B cell (primary cell): ENCODE measurements around the gene PPP3CA. TPM values are rescaled to one million over a fixed set of nuclear protein-coding genes. Genes with fewer than 3 reads are reported as not detected.

Source experiments
- ATAC-seq: fragments of 200-7000 bp; cut with Tn5 transposase; one replicate; pipeline ENCODE4 v1.10.0; 2021; ENCODE audit warnings: low read depth, mild to moderate bottlenecking, moderate number of reproducible peaks, moderate library complexity
- CTCF ChIA-PET: fragments of 350-600 bp; sonication (Branson Sonifier 250); formaldehyde crosslinking; loops from one replicate; lab custom pipeline; 2021; ENCODE audit warnings: antibody characterized with exemption, inconsistent platforms; lab: Charles Lee
- POLR2A ChIA-PET: fragments of 350-600 bp; sonication (Branson Sonifier 250); formaldehyde crosslinking; loops from one replicate; lab custom pipeline; 2021; ENCODE audit warnings: antibody characterized with exemption; lab: Charles Lee
- DNase-seq: peaks from one replicate; pipeline ENCODE4 v3.0.0; 2013
- H2AFZ ChIP-seq: 2 replicates; pipeline ENCODE4 v1.6.1; 2012; ENCODE audit warnings: mild to moderate bottlenecking, low read depth, low read length; ENCODE audit not compliant: insufficient read depth, poor library complexity, severe bottlenecking
- H3K27ac ChIP-seq, 2 donors: 1 replicate in 1 of 2; 2 replicates in 1 of 2; pipeline ENCODE4 v1.5.1; 2012 to 2013; ENCODE audit warnings: low read length in 2 of 2, mild to moderate bottlenecking in 2 of 2, moderate library complexity in 1 of 2
- H3K27me3 ChIP-seq, 4 experiments: fragments of 200-600 bp in 1 of 4; sonication (generic) in 1 of 4; replicated peaks in 1 of 4; 1 replicate in 2 of 4; 2 replicates in 2 of 4; pipeline versions ENCODE4 v1.6.1 to v1.7.0; 2013 to 2016; ENCODE audit warnings: low read length in 3 of 4, mild to moderate bottlenecking in 2 of 4, mixed read lengths in 1 of 4, moderate library complexity in 1 of 4; ENCODE audit not compliant: insufficient read depth in 4 of 4, control insufficient read depth in 3 of 4; ENCODE audit errors: control extremely low read depth in 1 of 4
- H3K36me3 ChIP-seq, 2 experiments: replicated peaks in 1 of 2; 1 replicate in 1 of 2; 2 replicates in 1 of 2; pipeline versions ENCODE4 v1.6.1 to v1.7.1; 2013; ENCODE audit warnings: low read length in 1 of 2; ENCODE audit not compliant: insufficient read depth in 2 of 2, control insufficient read depth in 1 of 2; ENCODE audit errors: control extremely low read depth in 1 of 2, extremely low read depth in 1 of 2
- H3K4me1 ChIP-seq, 2 donors: fragments of 200-600 bp in 1 of 2; sonication (generic) in 1 of 2; 1 replicate in 1 of 2; 2 replicates in 1 of 2; pipeline versions ENCODE4 v1.5.1 to v1.6.1; 2013 to 2017; ENCODE audit warnings: low read length in 2 of 2; ENCODE audit not compliant: control insufficient read depth in 2 of 2, insufficient read depth in 2 of 2
- H3K4me2 ChIP-seq: replicated peaks from 2 replicates; pipeline ENCODE3; 2012; ENCODE audit warnings: mild to moderate bottlenecking, low read depth, low read length; ENCODE audit not compliant: poor library complexity, severe bottlenecking
- H3K4me3 ChIP-seq, 5 experiments: fragments of 200-600 bp in 1 of 5; sonication (generic) in 1 of 5; 1 replicate in 3 of 5; 2 replicates in 2 of 5; pipeline versions ENCODE4 v1.5.1 to v1.7.0; 2011 to 2016; ENCODE audit warnings: low read length in 4 of 5, mild to moderate bottlenecking in 4 of 5, low read depth in 2 of 5, control low read depth in 1 of 5, moderate library complexity in 1 of 5; ENCODE audit not compliant: insufficient read depth in 1 of 5; ENCODE audit errors: control extremely low read depth in 1 of 5, extremely low read depth in 1 of 5
- H3K79me2 ChIP-seq: fragments of 200-600 bp; sonication (generic); one replicate; pipeline ENCODE4 v1.6.0; 2016; ENCODE audit warnings: low read length; ENCODE audit not compliant: control insufficient read depth, insufficient read depth
- H3K9ac ChIP-seq: fragments of 200-600 bp; sonication (generic); 2 replicates; pipeline ENCODE4 v1.6.1; 2017; ENCODE audit warnings: mild to moderate bottlenecking, low read length, moderate library complexity
- H3K9me3 ChIP-seq, 3 donors: one replicate each; pipeline versions ENCODE4 v1.6.1 to v1.7.1; 2013; ENCODE audit warnings: low read length in 2 of 3; ENCODE audit not compliant: control insufficient read depth in 2 of 3, insufficient read depth in 1 of 3; ENCODE audit errors: control extremely low read depth in 1 of 3
- H4K20me1 ChIP-seq: 2 replicates; pipeline ENCODE4 v1.6.0; 2012; ENCODE audit warnings: mild to moderate bottlenecking, low read length; ENCODE audit not compliant: insufficient read depth, control insufficient read depth, poor library complexity, severe bottlenecking
- H3K27ac Mint-ChIP-seq: one replicate; pipeline ENCODE4 v1.8.0; 2021; ENCODE audit warnings: mixed read lengths
- H3K27me3 Mint-ChIP-seq: one replicate; pipeline ENCODE4 v1.8.0; 2021; ENCODE audit warnings: mixed read lengths
- H3K4me1 Mint-ChIP-seq: one replicate; pipeline ENCODE4 v1.8.0; 2021; ENCODE audit warnings: mixed read lengths
- H3K4me3 Mint-ChIP-seq: one replicate; pipeline ENCODE4 v1.8.0; 2021; ENCODE audit warnings: mixed read lengths
- H3K9me3 Mint-ChIP-seq: one replicate; pipeline ENCODE4 v1.8.0; 2022; ENCODE audit warnings: mixed read lengths; ENCODE audit not compliant: insufficient read depth
- CTCF ChIP-seq: fragments of 200-600 bp; IDR thresholded peaks from one replicate; pipeline ENCODE4 v1.8.0; 2022; ENCODE audit warnings: antibody characterized with exemption, mild to moderate bottlenecking
- EZH2 ChIP-seq: IDR thresholded peaks from 2 replicates; pipeline ENCODE4 v1.6.1; 2012; ENCODE audit warnings: borderline replicate concordance, low read depth, mild to moderate bottlenecking, moderate library complexity, low read length; ENCODE audit not compliant: insufficient read depth, poor library complexity, severe bottlenecking
- WGBS: methylation state at CpG from one replicate; pipeline ENCODE4 v1.1.5; 2013; ENCODE audit warnings: missing lambda C conversion rate; ENCODE audit not compliant: insufficient coverage; 5-methylcytosine and 5-hydroxymethylcytosine counted together
- intact Hi-C: fragments of 100-400 bp; cut with micrococcal nuclease; formaldehyde crosslinking; loops from one replicate; pipeline ENCODE4 v1.10.0; 2022
- polyA plus RNA-seq: library from polyadenylated mRNA; depleted of rRNA; stranded (reverse); fragments of >200 nt; gene quantifications from 2 replicates; pipeline ENCODE4 v1.2.3, GENCODE V29; 2012
- total RNA-seq, 2 donors: library from RNA; stranded (reverse); fragments of 120-200 nt in 1 of 2; gene quantifications; 1 replicate in 1 of 2; 2 replicates in 1 of 2; pipeline versions ENCODE4 v1.2.3 to v1.2.4, GENCODE V29; 2013 to 2022

Gene PPP3CA
- total and polyA plus RNA-seq, 2 donors (not counting 1 experiment from before 2014, with no cell fraction given) = 14.3 to 85.1 TPM

GRCh38 chr4:101014417-101014816, 332.9 kb downstream of the PPP3CA start:
- H3K27me3 ChIP-seq = no peaks in the 10 kb centered on the region
- H3K4me2 ChIP-seq = no peak overlapping the region
- no peak for DNase-seq
- ChIA-PET POLR2A (interaction anchor here (0.7 kb wide), 1 partner anchor 29 kb away, joined by 4 read pairs; no protein-coding TSS in a partner anchor), CTCF (no interaction called here)
- TF ChIP-seq CTCF = no peak
- TF ChIP-seq EZH2 = no peak
- H3K4me1 ChIP-seq = peaks cover 10 to 17% of the 10 kb centered on the region in 2 donors
- H3K4me1 Mint-ChIP-seq = peaks cover 36% of the 10 kb centered on the region
- intact Hi-C loops = loop anchor here (10.0 kb wide), 1 partner anchor 920 kb away; no protein-coding TSS in a partner anchor
- no peaks in the 10 kb centered on the region for H3K9me3 Mint-ChIP-seq
- no CpG with 5 or more reads among the region's 3 CpGs for WGBS
- no peaks in the 10 kb centered on the region for H3K79me2 ChIP-seq
- H4K20me1 ChIP-seq = no peaks in the 10 kb centered on the region
- no peak for ATAC-seq
- peaks cover 8% of the 10 kb centered on the region for H3K27me3 Mint-ChIP-seq
- H3K4me3 Mint-ChIP-seq = no peak overlapping the region
- H3K36me3 ChIP-seq = no peaks in the 10 kb centered on the region
- no peaks in the 10 kb centered on the region for H3K9me3 ChIP-seq
- H2AFZ ChIP-seq = no peak overlapping the region
- H3K27ac Mint-ChIP-seq = no peak overlapping the region
- H3K4me3 ChIP-seq = no peak overlapping the region
- no peak overlapping the region for H3K9ac ChIP-seq
- H3K27ac ChIP-seq = no peak overlapping the region

GRCh38 chr4:101010987-101011386, 336.3 kb downstream of the PPP3CA start:
- H4K20me1 ChIP-seq = no peaks in the 10 kb centered on the region
- whole genome bisulfite sequencing = no CpG with 5 or more reads among the region's 1 CpG
- CTCF ChIA-PET = no interaction called here
- Mint-ChIP-seq H3K4me3 (no peak overlapping the region), H3K9me3 (no peaks in the 10 kb centered on the region), H3K27me3 (peaks cover 6% of the 10 kb centered on the region), H3K27ac (no peak overlapping the region), H3K4me1 (peaks cover 22% of the 10 kb centered on the region)
- POLR2A ChIA-PET = no interaction called here
- DNase-seq = no peak
- TF ChIP-seq CTCF (no peak), EZH2 (no peak)
- no peak overlapping the region for H2AFZ ChIP-seq
- H3K36me3 ChIP-seq = no peaks in the 10 kb centered on the region
- H3K4me3 ChIP-seq = no peak overlapping the region
- no peaks in the 10 kb centered on the region for H3K9me3 ChIP-seq
- H3K27me3 ChIP-seq = no peaks in the 10 kb centered on the region
- no peak overlapping the region for H3K27ac ChIP-seq
- peaks cover 0 to 5% of the 10 kb centered on the region in 2 donors for H3K4me1 ChIP-seq
- H3K9ac ChIP-seq = no peak overlapping the region
- no peak overlapping the region for H3K4me2 ChIP-seq
- no peak for ATAC-seq
- intact Hi-C loops = loop anchor here (10.0 kb wide), 1 partner anchor 916 kb away; no protein-coding TSS in a partner anchor
- no peaks in the 10 kb centered on the region for H3K79me2 ChIP-seq
